Lower leg skin (tissue), 3 donors: ENCODE results near the gene SULT6B1.

Source experiments
- POLR2A ChIP-seq, 2 donors: fragments of 450-650 bp; IDR thresholded peaks; one replicate each; pipeline ENCODE4 v1.6.1; 2016 to 2017; ENCODE audit warnings: antibody characterized with exemption in 2 of 2, mild to moderate bottlenecking in 1 of 2, moderate library complexity in 1 of 2
- TF ChIP-seq, protein P1 (sequence below), 3 donors: fragments of 450-650 bp; IDR thresholded peaks; one replicate each; pipeline ENCODE4 v1.5.1; 2016; ENCODE audit warnings: antibody characterized with exemption in 3 of 3, mild to moderate bottlenecking in 3 of 3, moderate library complexity in 2 of 3

DNA sequence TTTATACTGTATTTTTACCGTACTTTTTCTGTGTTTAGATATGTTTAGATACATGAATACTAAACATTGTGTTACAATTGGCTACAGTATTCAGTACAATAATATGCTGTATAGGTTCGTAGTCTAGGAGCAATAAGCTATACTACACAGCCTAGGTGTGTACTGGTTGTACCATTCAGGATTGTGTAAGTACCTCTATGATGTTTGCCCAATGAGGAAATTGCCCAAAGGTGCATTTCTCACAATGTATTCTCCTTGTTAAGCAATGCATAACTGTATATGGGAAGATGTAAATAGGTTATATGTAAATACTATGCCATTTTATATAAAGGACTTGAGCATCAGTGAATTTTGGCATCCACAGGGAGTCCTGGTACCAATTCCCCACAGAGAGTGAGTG is 42.4 kb downstream of the SULT6B1 start:
- no peak for TF ChIP-seq POLR2A (IDR thresholded peaks at IDR 0.05)
- TF ChIP-seq, protein P1, sequence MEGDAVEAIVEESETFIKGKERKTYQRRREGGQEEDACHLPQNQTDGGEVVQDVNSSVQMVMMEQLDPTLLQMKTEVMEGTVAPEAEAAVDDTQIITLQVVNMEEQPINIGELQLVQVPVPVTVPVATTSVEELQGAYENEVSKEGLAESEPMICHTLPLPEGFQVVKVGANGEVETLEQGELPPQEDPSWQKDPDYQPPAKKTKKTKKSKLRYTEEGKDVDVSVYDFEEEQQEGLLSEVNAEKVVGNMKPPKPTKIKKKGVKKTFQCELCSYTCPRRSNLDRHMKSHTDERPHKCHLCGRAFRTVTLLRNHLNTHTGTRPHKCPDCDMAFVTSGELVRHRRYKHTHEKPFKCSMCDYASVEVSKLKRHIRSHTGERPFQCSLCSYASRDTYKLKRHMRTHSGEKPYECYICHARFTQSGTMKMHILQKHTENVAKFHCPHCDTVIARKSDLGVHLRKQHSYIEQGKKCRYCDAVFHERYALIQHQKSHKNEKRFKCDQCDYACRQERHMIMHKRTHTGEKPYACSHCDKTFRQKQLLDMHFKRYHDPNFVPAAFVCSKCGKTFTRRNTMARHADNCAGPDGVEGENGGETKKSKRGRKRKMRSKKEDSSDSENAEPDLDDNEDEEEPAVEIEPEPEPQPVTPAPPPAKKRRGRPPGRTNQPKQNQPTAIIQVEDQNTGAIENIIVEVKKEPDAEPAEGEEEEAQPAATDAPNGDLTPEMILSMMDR (IDR thresholded peaks at IDR 0.05), result no peak
